Astrocyte of the hippocampus (primary cell): Measurements from ENCODE around the gene SLC12A5.
"Not testable (repeated sequence)": the region's sequence is repeated elsewhere in the genome, so short reads cannot be mapped to it uniquely, and the experiment has no call there.

ENCODE experiments used
- DNase-seq: peaks from one replicate; pipeline ENCODE4 v3.0.0; 2011; ENCODE audit warnings: low read depth, low spot score

SLC12A5 gene

DNA sequence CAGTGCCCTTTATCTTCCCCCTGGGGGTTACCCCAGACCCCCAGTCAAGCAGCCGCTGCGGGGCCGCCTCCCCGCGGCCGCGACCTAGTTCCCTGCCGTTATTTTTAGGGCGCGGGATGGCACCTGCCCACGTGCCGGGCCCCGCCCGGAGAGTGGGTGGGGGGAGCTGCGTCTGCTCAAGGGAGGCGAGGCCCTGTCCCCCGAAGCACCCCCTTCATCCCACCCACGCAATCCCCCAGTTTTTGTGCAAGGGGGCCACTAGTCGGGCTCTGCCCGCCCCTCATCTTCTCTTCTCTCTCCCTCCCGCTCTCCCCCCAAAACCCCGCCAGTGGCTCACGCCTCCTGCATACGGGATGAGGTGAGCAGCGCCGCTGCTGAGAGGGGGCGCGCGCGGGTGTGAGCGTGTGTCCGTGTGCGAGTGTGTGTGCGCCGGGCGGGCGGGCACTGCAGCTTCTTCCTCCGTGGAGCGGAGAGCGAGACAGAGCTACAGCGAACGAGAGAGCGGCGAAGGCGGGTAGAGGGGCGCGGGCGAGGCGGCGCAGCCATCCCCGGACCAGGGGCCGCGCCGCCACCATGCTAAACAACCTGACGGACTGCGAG lies at the start of gene SLC12A5:
Gene SLC12A5 (plus strand): TSS at position 444 of the 600 bp plus-strand sequence. CDS start 130 bp downstream, at position 574.
- DNase-seq, result no peak

DNA sequence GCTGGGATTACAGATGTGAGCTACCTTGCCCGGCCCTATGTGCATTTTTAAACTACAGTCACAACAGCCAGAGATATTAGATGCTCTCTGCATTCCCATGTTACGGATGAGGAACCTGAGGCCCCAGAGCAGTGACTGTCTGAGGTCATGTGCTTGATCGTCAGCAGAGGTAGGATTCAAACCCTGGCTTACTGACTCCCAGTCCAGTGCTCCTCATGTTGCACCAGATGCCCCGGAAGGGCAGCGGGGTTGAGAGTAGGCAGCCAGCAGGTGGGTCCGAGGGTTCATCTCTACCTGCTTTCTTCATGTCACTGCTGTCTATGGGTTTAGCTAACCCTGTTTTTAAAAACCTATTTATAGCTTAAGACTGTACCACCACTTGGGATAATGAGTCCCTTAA lies 47.8 kb upstream of the SLC12A5 start:
- DNase-seq, result no peak

GRCh38 chr20:45983279-45983743 lies 45.7 kb upstream of the SLC12A5 start:
- no peak for DNase-seq

DNA sequence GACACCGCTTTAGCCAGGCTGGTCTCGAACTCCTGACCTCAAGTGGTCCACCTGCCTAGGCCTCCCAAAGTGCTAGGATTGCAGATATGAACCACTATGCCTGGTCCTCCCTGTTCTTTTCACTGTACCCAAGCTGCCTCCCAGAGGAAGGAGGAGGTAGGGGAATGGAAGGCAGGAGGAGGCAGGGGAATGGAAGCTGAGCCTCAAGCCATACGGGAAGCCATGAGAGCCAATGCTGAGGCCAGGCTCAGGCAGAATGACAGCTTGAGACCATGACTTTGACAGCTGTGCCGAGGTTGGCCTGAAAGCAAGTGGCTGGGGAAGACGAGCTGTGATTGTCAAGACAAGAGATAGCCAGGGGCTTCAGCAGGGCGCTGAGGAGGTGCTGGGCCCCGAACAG lies 43.4 kb upstream of the SLC12A5 start:
- no peak for DNase-seq

DNA sequence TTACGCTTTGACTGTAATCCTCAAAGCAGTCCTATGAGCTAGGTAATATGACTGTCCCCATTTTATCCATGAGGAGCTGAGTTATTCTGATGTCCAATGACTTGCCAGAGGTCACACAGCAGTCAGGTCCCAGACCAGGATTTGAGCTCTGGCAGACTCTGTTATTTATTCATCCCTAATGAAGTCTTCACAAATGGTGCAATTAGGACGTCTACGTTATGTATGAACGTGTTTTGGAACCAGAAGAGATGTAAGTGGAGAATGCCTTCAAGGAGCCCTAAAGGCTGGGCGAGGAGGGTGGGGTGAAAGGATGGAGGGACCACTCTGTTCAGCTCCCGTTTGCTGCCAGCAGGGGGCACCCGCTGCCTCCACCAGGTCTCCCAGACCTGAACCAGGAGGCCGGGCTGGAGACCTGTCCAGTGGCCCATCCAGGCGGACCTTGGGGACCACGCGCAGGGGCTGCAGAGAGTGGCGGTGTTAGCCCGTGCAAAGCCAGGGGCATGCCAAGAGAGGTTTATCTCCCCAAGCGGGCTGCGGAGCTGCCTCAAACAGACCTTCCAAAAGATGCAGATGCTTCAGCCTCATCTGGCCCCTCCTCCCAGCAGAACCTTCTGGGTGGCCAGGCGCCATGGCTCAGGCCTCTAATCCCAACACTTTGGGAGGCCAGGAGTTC lies 41.8 kb upstream of the SLC12A5 start:
- peak; percentile 82 for DNase-seq

DNA sequence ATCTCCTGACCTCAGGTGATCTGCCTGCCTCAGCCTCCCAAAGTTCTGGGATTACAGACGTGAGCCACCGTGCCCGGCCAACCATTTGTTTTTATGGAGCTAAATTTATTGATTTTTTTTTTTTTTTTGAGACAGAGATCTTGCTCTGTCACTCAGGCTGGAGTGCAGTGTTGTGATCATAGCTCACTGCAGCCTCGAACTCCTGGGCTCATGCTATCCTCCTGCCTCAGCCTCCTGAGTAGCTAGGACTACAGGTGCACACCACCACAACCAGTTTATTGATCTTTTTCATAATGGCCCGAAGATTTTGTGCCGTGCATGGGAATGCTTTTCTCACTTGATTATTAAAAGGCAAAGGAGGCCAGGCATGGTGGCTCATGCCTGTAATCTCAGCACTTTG lies 40.2 kb upstream of the SLC12A5 start:
- not testable (repeated sequence) for DNase-seq

GRCh38 chr20:45991616-45992015 lies 37.4 kb upstream of the SLC12A5 start:
- DNase-seq, result no peak

- DNase-seq, result peak; percentile 44
Observed at GRCh38 chr20:45993197-45993951, 35.6 kb upstream of the SLC12A5 start.

DNA sequence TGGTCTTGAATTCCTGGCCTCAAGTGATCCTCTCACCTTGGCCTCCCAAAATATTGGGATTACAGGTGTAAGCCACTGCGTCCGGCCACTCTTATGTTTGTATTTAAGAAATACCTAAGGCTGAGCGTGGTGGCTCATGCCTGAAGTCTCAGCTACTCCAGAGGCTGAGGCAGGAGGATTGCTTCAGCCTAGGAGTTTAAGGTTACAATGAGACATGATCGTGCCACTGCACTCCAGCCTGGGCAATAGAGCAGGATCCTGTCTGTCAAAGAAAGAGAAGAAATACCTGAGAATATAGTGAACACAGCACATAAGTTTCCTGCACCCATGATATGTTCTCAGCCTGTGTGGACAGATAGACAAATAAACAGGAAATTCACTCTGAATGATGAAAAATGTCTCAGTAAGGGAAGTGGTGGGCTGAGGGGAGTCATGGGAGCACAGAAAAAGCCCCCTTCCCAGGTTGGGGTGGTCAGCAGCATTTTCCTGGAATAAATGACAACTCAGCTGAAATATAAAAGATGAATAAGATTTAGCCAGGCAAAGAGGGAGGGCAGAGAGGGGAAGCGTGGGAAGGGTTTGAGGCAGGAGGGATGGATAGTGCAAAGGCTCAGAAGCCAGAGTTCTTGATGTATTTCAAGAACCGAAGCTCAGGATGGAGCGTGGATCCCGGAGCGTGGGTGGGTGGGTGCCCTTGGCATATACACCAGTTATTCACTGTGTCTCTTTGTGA lies 34.1 kb upstream of the SLC12A5 start:
- no peak for DNase-seq

GRCh38 chr20:45995495-45996097 lies 33.4 kb upstream of the SLC12A5 start:
- not testable (repeated sequence) for DNase-seq

DNA sequence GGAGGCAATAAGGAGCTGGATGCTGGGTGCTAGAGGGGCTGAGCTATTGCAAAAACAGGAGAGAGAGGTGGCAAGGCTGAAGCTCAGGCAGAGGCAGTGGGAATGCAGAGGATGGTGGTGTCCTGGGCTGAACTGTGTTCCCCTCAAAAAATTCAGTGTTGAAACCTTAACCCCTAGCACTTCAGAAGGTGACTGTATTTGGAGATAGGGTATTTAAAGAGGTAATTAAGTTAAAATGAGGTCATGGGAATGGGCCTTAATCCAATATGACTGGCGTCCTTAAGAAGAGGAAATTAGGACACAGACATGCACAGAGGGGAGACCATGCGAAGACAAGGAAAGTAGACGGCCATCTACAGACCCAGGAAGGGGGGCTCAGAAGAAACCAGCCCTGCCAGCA lies 31.8 kb upstream of the SLC12A5 start:
- DNase-seq, result no peak

DNA sequence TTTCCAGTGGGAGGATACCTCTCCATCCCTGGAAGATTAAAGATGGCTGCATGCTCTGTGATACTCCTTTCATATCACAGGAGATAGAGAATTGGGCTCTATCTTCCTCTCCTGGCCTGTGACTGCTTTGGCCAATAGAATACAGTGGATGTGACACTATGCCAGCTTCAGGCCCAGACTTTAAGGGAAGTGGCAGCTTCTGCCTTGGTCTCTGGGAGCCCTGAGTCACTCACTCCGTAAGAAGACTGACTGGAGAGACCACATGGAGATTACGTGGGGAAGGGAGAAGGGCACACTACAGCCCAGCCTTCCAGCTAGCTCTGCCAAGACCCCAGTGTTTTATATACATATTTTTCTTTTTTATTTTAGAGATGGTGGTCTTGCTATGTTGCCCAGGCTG lies 30.7 kb upstream of the SLC12A5 start:
- DNase-seq, result no peak

DNA sequence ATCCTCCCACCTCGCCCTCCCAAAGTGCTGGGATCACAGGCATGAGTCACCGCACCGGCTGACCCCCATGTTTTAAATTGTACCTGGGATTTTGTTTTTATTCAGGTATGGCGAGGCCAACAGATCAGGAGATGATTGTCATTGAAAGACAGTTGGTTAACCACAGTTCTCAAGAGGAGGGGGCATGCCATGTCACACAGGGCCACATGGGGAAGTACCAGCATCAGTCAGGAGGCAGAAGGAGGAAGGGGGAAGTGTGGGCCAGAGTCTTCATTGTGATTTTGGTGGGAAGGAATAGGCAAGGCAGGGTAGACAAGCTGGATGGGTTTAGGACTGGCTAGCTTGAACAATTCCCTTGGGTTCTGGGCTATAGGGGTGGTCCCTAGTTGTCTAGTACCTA lies 30.3 kb upstream of the SLC12A5 start:
- no peak for DNase-seq

- DNase-seq, result no peak
Observed at GRCh38 chr20:45999557-46000261, 29.3 kb upstream of the SLC12A5 start.

GRCh38 chr20:46000262-46000996 lies 28.6 kb upstream of the SLC12A5 start:
- no peak for DNase-seq

DNA sequence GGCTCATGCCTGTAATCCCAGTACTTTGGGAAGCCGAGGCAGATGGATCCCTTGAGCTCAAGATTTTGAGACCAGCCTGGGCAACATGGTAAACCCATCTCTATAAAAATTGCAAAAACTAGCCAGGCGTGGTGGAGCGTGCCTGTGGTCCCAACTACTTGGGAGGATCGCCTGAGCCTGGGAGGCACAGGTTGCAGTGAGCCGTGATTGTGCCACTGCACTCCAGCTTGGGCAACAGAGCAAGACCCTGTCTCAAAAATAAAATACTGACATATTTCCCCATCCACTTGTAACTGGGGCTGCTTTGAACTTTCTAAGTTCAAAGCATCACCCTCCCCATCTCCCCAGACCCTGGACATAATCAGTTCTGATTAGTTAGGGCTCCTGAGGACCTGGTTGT lies 27.5 kb upstream of the SLC12A5 start:
- DNase-seq, result no peak

GRCh38 chr20:46002008-46002407 lies 27.0 kb upstream of the SLC12A5 start:
- no peak for DNase-seq

DNA sequence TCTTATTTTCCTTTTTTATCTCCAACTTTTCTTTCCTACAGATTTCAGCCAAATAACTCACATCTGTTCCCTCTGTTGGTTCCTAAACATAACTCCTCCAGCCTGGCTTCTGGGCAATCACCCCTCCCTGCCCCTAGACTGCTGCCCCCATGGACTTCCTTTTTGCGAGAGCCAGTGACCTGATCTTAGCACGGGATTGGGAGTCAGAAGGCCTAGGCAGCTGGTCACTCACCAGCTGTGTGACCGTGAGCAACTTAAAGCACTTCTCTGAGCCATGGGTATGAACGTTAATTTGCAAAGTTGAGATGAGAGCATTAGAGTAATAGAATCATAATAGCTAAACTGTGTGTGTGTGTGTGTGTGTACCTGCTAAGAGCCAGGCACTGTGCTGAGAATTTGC lies 24.8 kb upstream of the SLC12A5 start:
- no peak for DNase-seq

GRCh38 chr20:46004889-46005473 lies 24.0 kb upstream of the SLC12A5 start:
- no peak for DNase-seq
